ENCODE data around the gene SLC29A4.
A peak's percentile ranks its signal among the peaks of the same experiment; 100 is the strongest.

Gene SLC29A4

DNA sequence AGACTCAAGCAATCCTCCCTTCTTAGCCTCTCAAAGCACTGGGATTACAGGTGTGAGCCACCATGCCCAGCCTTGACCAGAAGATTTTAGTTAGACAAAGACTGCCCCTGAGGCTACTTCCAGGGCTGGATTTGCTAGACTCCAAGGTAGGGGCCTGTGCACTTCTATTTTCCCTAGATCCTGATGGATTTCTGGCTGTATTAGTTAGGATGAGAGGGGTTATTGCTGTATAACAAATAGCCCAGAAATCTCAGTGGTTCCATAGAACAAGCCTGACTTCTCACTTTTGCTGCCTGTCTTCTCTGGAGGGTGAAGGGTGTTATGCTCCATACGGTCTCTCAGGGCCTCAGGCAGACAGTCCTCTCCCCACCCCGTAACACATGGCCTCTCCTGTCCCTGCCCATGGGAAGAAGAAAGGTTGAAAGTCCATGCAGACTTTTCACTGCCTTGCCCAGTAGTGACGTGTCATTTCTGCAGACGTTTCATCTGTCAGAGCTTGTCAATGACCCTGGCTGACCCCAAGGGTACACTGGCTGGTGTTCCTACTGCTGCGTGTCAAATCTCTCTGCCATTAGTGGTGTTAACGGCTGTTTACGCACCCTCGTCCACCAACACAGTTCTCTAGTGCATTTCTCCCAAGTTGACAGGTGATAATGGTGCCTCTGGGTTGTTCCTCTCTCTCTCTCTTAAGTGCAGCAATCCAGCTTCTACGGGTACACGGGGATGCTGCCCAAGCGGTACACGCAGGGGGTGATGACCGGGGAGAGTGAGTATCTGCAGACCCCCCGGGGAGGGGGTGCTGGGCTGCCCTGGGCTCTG lies 11.6 kb downstream of the SLC29A4 start:
- Histone ChIP-seq H2BK12ac (ENCODE audit: low read length in 2 of 2) (no peak overlapping the region), H3K18ac (ENCODE audit: low read depth in 1 of 2, low read length in 2 of 2) (no peak overlapping the region), H3K9me3 (ENCODE audit: control insufficient read depth, low read length) (peaks cover 6% of the 10 kb centered on the region), H3K4me1 (ENCODE audit: control insufficient read depth, insufficient read depth, low read depth, low read length) (peaks cover 6% of the 10 kb centered on the region), H3K27ac (ENCODE audit: low read length, poor library complexity, severe bottlenecking) (no peak overlapping the region), H3K14ac (ENCODE audit: low read length in 2 of 2) (no peak overlapping the region), H4K91ac (ENCODE audit: low read length) (no peak overlapping the region), H3K23ac (ENCODE audit: low read length in 2 of 2) (no peak overlapping the region), H3K36me3 (ENCODE audit: control insufficient read depth in 1 of 2, insufficient read depth in 2 of 2, low read depth in 1 of 2, low read length in 2 of 2) (peaks cover 0 to 24% of the 10 kb centered on the region in 2 experiments), H3K4me2 (ENCODE audit: low read length, poor library complexity, severe bottlenecking) (no peak overlapping the region), H2BK15ac (ENCODE audit: low read depth, poor library complexity, severe bottlenecking) (no peak overlapping the region), H3K9ac (ENCODE audit: low read length) (no peak overlapping the region), H2BK5ac (ENCODE audit: low read depth, low read length, poor library complexity, severe bottlenecking) (no peak overlapping the region), H2AFZ (ENCODE audit: low read depth, low read length) (no peak overlapping the region), H4K8ac (ENCODE audit: low read length) (no peak overlapping the region), H2AK5ac (ENCODE audit: low read length, severe bottlenecking) (no peak overlapping the region), H3K27me3 (ENCODE audit: control insufficient read depth in 1 of 2, insufficient read depth in 1 of 2, low read length in 2 of 2) (peaks cover 0 to 13% of the 10 kb centered on the region in 2 experiments), H3K4ac (ENCODE audit: low read depth in 1 of 2, low read length in 2 of 2) (no peak overlapping the region), H3K79me1 (replicated peaks; ENCODE audit: low read length, poor library complexity, severe bottlenecking) (no peaks in the 10 kb centered on the region), H3K4me3 (ENCODE audit: insufficient read depth in 1 of 2, low read depth in 1 of 2, low read length in 2 of 2) (no peak overlapping the region), H2BK120ac (ENCODE audit: low read depth, low read length) (no peak overlapping the region)
- WGBS, result 80% methylated on average over 14 of the region's 14 CpGs
- DNase-seq, result no peak

DNA sequence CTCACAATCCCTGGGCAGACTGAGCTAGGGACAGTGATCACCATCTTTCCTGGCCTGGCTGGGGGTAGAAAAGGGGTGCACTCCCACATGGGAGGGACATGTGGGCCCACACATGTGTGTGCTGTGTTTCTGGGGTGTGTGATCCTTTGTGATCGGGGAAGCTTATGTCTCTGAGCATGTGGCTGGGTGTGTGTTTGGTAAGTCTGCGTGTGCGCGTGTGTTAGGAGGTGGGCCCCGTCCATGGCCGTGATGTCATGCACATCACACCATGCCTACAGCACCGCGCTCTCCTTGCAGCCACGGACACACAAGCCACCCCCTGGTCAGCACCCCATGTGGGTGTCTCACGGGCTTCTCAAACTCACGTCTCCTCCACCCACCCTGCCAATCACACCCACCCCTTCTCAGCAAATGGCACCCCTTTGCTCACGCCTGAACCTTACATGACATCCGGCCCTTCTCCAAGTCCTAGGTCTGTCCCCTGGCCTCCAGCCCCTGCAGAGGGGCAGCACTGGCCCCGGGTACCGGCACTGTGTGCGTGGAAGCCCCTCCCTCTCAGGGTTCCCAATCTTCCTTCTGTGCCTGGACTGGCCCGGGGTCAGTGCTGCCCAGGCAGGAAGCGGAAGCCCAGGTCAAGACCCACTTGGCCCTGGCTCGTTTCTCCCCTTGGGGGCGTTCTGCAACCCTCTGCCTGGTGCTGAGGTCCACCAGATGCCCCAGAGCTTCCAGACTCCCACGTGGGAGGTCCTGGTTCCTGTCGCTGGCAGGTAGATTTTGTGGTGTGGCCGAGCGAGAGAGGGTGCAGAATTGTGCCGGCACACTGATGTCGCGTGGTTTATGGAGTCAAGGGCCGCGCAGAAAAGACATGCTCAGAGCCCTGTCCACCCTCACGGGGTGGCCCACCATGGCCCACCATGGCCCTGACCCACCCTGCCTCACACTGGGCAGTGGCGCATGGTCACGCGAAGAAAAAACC lies 12.6 kb downstream of the SLC29A4 start:
- Histone ChIP-seq H2BK5ac (ENCODE audit: low read depth, low read length, poor library complexity, severe bottlenecking) (no peak overlapping the region), H3K14ac (ENCODE audit: low read length in 2 of 2) (no peak overlapping the region), H3K4me1 (ENCODE audit: control insufficient read depth, insufficient read depth, low read depth, low read length) (peaks cover 6% of the 10 kb centered on the region), H3K23ac (ENCODE audit: low read length in 2 of 2) (no peak overlapping the region), H3K4me2 (ENCODE audit: low read length, poor library complexity, severe bottlenecking) (no peak overlapping the region), H3K4me3 (ENCODE audit: insufficient read depth in 1 of 2, low read depth in 1 of 2, low read length in 2 of 2) (no peak overlapping the region), H3K9ac (ENCODE audit: low read length) (no peak overlapping the region), H2AK5ac (ENCODE audit: low read length, severe bottlenecking) (no peak overlapping the region), H3K18ac (ENCODE audit: low read depth in 1 of 2, low read length in 2 of 2) (peak overlapping the region in 1 of 2 experiments; percentile 42), H3K36me3 (ENCODE audit: control insufficient read depth in 1 of 2, insufficient read depth in 2 of 2, low read depth in 1 of 2, low read length in 2 of 2) (peaks cover 0 to 25% of the 10 kb centered on the region in 2 experiments), H2BK12ac (ENCODE audit: low read length in 2 of 2) (no peak overlapping the region), H2AFZ (ENCODE audit: low read depth, low read length) (no peak overlapping the region), H4K8ac (ENCODE audit: low read length) (no peak overlapping the region), H3K27me3 (ENCODE audit: control insufficient read depth in 1 of 2, insufficient read depth in 1 of 2, low read length in 2 of 2) (peaks cover 0 to 13% of the 10 kb centered on the region in 2 experiments), H2BK15ac (ENCODE audit: low read depth, poor library complexity, severe bottlenecking) (no peak overlapping the region), H2BK120ac (ENCODE audit: low read depth, low read length) (no peak overlapping the region), H3K27ac (ENCODE audit: low read length, poor library complexity, severe bottlenecking) (no peak overlapping the region), H3K79me1 (replicated peaks; ENCODE audit: low read length, poor library complexity, severe bottlenecking) (no peaks in the 10 kb centered on the region), H3K9me3 (ENCODE audit: control insufficient read depth, low read length) (peaks cover 6% of the 10 kb centered on the region), H3K4ac (ENCODE audit: low read depth in 1 of 2, low read length in 2 of 2) (no peak overlapping the region), H4K91ac (ENCODE audit: low read length) (no peak overlapping the region)
- DNase-seq, result no peak
- WGBS, result 77% methylated on average over 29 of the region's 33 CpGs

DNA sequence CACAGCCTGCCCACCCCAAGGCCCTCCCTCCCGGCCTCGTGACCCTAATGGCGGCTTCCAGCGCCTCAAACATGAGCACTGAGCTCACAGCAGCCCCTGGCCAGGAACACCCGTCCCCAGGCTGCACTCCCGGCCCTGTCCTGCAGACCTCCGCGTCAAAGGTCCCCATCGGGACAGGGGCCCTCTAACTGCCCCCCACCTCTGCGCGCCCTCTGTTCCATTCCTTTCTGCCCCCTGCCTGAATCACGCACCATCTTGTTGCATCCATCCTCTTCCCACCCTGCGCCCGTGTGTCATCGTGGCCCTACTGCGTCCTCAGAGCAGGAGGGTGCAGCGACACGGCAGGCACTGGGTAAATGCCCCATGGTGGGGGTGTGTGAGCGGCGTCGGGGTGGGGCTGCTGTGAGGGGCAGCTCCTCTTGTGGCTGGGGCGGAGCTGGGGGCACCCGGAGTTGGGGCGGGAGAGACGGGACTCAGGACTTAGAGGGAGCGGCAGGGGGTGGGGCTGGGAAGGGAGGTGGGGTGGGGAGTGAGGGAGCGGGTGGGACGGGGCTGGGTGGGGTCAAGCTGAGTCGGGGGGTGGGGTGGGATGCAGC lies 13.4 kb downstream of the SLC29A4 start:
- no peak overlapping the region for H3K4me2 ChIP-seq (ENCODE audit: low read length, poor library complexity, severe bottlenecking)
- H3K27me3 ChIP-seq (ENCODE audit: control insufficient read depth in 1 of 2, insufficient read depth in 1 of 2, low read length in 2 of 2), result peaks cover 0 to 13% of the 10 kb centered on the region in 2 experiments
- no peak overlapping the region for H3K4me3 ChIP-seq (ENCODE audit: insufficient read depth in 1 of 2, low read depth in 1 of 2, low read length in 2 of 2)
- no peak overlapping the region for H2BK12ac ChIP-seq (ENCODE audit: low read length in 2 of 2)
- no peak overlapping the region for H2BK120ac ChIP-seq (ENCODE audit: low read depth, low read length)
- no peak overlapping the region for H4K91ac ChIP-seq (ENCODE audit: low read length)
- H2AFZ ChIP-seq (ENCODE audit: low read depth, low read length), result no peak overlapping the region
- H3K9ac ChIP-seq (ENCODE audit: low read length), result no peak overlapping the region
- H2AK5ac ChIP-seq (ENCODE audit: low read length, severe bottlenecking), result no peak overlapping the region
- WGBS, result 45% methylated on average over 19 of the region's 29 CpGs
- no peak overlapping the region for H4K8ac ChIP-seq (ENCODE audit: low read length)
- no peak overlapping the region for H3K27ac ChIP-seq (ENCODE audit: low read length, poor library complexity, severe bottlenecking)
- no peak overlapping the region for H3K14ac ChIP-seq (ENCODE audit: low read length in 2 of 2)
- peaks cover 0 to 21% of the 10 kb centered on the region in 2 experiments for H3K36me3 ChIP-seq (ENCODE audit: control insufficient read depth in 1 of 2, insufficient read depth in 2 of 2, low read depth in 1 of 2, low read length in 2 of 2)
- H3K23ac ChIP-seq (ENCODE audit: low read length in 2 of 2), result no peak overlapping the region
- H3K18ac ChIP-seq (ENCODE audit: low read depth in 1 of 2, low read length in 2 of 2), result no peak overlapping the region
- DNase-seq, result no peak
- H2BK15ac ChIP-seq (ENCODE audit: low read depth, poor library complexity, severe bottlenecking), result no peak overlapping the region
- H2BK5ac ChIP-seq (ENCODE audit: low read depth, low read length, poor library complexity, severe bottlenecking), result no peak overlapping the region
- no peak overlapping the region for H3K4ac ChIP-seq (ENCODE audit: low read depth in 1 of 2, low read length in 2 of 2)
- no peaks in the 10 kb centered on the region for H3K79me1 ChIP-seq (replicated peaks; ENCODE audit: low read length, poor library complexity, severe bottlenecking)
- H3K9me3 ChIP-seq (ENCODE audit: control insufficient read depth, low read length), result peaks cover 6% of the 10 kb centered on the region
- peaks cover 6% of the 10 kb centered on the region for H3K4me1 ChIP-seq (ENCODE audit: control insufficient read depth, insufficient read depth, low read depth, low read length)

Measured in mesenchymal stem cell (in vitro differentiated cells and primary cell).